SK-N-MC (cell line): ENCODE results near the gene VDAC1.

ENCODE experiments used
- EZH2 ChIP-seq: fragments of 200-600 bp; sonication (generic); IDR thresholded peaks from one replicate; pipeline ENCODE4 v1.6.1; 2017; ENCODE audit warnings: antibody characterized with exemption
- POLR2AphosphoS5 ChIP-seq: IDR thresholded peaks from 2 replicates; pipeline ENCODE4 v1.6.1; 2012; ENCODE audit warnings: mild to moderate bottlenecking, low read depth, low read length, borderline replicate concordance

DNA sequence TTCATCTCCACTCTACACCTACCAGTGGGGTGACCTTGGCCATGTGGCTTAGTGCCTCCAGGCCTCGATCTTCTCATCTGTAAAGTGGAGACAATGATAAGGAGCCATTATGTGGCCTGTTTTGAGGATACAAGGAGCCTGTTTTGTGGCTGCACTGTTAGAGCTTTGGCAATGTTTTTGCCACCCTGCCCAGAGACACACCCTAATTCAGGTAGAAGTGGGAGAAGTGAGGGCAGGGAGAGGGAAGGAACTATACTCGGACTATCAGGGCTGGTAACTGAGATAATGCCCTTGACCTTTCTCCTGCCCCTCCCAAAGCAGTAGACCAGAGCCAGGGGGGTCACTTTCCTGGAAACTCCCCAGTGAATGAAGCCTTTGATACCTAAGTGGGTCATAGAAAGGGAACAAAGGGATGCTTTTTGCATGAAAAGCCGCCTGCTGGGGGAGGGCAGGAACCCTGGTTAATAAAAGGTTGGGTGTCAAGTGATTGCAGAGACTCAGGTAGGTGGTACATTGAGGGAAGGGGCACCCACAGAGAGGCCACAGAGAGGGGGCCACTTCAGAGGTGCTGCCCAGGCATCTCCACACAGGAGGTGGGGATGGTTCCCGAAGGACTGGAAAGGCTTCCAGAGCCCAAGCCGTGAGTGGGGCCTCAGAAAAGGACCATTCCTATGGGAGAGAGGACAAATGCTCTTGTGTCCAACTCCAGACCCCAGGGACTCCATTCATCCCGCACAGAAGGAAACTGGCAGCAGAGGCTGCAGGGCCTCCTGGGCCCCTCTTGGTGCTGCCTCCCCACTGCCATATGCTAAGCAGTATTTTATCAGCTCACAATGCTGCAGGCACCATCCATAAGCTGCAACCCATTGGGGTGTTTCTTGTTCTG lies 42.3 kb upstream of the VDAC1 start:
- TF ChIP-seq EZH2 (no peak), POLR2AphosphoS5 (no peak)
